ENCODE results near the gene PAQR7.

DNA sequence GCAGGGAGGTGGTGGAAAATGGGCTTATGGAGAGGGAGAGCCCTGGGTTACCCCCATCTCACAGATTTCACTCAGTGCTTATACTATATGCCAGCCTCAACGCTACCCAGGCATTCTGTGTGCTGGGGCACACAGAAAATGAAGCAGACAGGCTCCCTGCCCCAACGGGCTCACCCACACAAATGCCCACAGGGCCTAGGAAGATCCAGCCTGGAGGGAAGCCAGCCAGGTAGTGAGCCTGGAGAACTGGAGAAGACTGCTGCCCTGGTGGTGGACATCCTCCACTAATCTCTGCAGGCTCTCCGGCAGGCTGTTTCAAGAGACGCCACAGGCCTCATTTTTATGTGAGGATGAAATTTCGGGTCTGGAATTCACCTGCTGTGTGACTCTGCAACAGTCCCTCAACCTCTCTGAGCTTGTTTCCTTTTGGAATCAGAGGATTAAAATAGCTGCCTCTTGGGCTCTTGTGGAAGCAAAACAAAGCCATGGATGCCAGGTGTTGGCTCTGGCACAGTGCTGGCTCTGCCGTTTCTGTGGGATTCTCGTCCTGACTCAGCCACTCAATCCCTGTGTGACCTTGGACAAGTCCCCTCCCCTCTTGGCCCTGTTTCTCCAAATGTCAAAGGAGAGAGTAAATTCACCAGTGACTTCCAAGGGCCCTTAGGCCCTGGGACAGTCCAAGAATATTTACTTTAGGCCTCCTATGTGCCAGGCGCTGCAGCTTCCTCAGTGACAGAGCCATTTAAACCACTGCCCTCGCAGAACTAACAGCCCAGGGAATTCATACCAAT, 3.6 kb downstream of the PAQR7 start:
- no peak for TF ChIP-seq REST (IDR thresholded peaks at IDR 0.05; ENCODE audit: low read depth)
- TF ChIP-seq, protein P1, sequence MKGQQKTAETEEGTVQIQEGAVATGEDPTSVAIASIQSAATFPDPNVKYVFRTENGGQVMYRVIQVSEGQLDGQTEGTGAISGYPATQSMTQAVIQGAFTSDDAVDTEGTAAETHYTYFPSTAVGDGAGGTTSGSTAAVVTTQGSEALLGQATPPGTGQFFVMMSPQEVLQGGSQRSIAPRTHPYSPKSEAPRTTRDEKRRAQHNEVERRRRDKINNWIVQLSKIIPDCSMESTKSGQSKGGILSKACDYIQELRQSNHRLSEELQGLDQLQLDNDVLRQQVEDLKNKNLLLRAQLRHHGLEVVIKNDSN (IDR thresholded peaks at IDR 0.05) = no peak
- TF ChIP-seq TCF12 (IDR thresholded peaks at IDR 0.05; ENCODE audit: low read depth) = no peak
